Measurements from ENCODE around the gene MAPKAP1.

The MAPKAP1 gene

DNA sequence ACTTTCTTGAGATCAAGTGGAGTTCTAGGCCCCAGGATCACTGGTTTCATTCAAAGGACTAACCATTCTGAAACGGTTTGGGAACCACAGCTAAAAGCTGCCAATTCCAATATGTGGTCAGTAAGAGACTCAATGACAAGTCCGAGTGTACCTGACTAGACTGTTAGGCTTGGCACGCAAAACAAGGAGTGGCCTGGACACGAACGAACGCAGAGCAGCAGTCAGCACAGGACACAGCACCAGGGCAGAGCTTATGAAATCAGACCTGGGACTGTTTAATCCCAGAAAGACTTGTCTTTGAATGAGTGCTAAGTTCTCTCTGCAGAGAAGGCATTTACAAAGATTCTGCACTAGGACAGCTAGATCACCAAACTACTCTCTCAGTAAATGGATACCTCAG lies 231.6 kb downstream of the MAPKAP1 start:
- DNase-seq, result no peak

GRCh38 chr9:125472926-125473701 lies 233.9 kb downstream of the MAPKAP1 start:
- DNase-seq, result no peak

DNA sequence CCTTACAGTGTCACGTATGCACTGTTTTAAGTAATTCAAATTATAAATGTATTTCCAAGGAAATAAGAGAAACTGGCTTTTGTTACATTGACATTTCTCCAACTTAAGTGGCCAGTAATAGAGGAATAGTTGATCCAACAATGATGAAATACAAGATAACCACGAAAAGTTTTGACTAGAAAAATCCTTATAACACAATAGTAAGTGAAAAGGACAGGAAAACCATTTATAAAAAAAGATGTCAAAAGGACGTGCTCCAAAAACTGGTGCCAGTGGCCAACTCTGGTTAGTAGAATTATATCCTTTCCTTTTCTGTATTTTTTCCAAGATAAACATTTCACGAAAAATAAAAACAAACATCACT lies 234.5 kb downstream of the MAPKAP1 start:
- no peak for DNase-seq

DNA sequence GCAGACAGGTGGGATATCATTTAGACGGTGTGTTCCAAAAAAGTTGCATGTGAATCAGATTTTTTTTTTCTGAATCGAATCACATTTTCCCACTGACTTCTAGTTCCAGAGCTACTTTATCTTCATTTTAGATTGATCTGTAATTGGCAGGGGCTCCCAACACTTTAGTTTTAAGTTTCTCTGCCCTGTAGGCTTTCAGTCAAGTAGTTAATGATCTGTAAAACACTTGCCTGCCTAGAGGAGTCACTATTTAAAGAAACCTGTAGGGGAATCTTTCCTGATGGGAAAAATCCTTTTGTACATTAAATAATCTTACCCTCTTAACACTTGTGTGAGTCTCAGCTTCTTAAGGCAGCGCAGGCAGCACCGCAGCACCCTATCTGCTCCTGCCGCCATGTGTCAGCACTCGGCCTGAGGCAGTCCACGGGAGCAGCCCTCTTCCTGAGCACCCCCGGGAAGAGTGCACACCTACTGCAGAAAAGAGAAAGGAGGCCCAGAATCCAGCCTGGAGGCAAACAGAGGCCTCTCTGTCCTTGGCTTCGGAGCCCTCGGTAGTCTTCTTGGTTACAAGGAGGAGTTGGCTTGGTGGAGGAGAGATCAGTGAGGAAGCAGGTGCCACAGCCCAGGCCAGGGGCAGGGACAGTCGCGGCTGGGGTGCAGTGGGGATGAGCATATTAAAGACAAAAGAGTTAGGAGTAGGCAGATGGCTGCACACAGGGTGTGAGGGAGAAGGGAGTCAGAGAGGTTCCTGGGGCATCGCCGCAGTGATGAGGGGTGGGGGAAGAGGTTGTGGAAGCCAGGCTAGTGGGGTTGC lies 236.0 kb downstream of the MAPKAP1 start:
- DNase-seq, result no peak

DNA sequence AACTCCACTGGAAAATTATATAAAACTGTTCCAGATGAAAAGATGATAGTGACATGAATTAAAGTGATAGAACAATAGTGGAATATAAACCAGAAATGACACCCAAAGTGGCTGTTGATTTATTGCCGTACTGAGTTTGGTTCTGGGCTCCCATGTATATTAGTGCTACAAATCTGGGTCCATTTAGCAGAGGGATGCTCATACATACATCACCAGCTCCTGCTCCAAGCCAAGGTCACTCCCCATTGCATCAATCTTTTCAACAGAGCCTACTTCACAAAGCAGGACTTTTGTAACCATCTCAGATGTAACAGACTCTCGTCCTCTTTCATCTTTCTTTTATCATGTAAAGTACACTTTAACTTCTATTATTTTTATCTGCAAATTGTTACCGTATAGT lies 236.8 kb downstream of the MAPKAP1 start:
- DNase-seq, result no peak

GRCh38 chr9:125468646-125469045 lies 238.4 kb downstream of the MAPKAP1 start:
- DNase-seq, result no peak

- DNase-seq, result no peak
Observed at GRCh38 chr9:125467116-125467740, 239.8 kb downstream of the MAPKAP1 start.

DNA sequence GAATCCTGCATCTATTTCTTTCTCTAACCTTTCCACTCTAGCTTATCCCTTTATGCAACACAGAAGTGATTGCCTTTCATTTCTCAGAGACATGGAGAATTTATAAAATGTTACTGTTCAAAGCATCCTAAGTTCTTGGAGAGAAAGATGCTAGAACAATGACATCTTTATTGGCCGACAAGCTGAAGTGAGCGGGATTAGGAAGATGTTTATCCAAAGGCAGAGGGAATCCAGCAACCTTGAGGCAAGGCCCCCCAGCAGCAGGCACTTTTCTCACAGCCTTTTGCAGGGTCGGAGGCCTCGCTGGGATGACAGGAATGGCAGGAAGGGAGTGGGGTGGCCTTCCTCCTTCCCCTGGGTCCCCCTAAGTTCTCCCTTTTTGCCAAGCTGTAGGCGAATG lies 240.6 kb downstream of the MAPKAP1 start:
- DNase-seq, result no peak

DNA sequence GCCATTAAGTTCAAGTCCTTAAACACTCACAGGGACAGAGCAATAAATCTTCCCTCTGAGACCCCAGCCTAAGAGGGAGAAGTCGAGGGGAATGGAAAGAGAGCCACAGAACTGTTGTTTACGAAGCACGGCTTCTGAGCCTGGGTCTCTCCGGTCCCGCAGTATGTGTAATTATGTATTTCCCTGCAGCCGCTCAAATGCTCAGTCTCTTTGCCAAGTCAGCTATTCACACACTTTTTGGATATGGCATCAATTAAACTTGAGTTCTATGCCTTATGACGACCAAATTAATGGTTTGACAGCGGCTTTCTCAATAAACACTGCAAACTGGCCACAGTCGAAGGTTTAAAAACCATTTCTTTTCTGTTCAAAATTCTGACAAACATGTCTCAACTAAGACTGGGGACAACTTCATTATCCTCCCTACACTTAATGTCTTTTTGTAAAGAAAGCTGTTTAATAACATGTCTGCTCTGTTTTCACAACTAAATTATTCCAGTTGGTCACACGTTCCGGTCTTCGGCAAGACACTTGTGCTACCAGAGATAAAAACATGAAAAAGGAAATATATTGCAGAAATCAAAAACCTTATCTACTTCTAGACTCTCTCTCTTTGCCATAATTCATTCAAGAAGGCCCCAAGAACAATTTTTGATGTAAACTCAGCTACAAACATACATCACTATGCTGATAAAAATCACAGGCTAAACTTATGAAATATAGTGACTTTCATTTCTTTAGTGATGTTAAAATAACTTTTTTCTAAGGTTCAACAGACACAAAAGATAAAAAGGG lies 242.2 kb downstream of the MAPKAP1 start:
- DNase-seq, result no peak

GRCh38 chr9:125463926-125464325 lies 243.1 kb downstream of the MAPKAP1 start:
- DNase-seq, result no peak

DNA sequence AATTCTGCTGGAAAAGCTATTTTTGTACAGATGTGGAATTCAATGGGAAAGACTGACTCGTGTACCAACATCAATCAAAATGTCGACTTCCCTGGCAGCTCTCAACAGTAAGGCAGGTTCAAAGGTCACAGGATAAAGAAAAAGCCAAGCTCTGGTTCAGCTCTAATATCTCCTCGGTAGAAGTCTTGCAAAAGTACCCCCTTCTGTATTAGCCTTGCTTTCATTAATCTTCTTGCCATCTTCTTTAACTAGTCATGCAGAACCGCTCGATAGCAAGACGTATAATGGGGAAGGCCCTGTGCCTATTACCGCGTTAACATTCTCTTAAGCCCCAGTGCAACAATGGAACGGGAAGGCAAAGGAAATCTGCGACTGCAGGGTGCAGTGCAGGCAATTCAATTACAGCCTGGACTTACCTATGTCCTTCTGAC lies 244.1 kb downstream of the MAPKAP1 start:
- no peak for DNase-seq

GRCh38 chr9:125461636-125462190 lies 245.3 kb downstream of the MAPKAP1 start:
- DNase-seq, result no peak

DNA sequence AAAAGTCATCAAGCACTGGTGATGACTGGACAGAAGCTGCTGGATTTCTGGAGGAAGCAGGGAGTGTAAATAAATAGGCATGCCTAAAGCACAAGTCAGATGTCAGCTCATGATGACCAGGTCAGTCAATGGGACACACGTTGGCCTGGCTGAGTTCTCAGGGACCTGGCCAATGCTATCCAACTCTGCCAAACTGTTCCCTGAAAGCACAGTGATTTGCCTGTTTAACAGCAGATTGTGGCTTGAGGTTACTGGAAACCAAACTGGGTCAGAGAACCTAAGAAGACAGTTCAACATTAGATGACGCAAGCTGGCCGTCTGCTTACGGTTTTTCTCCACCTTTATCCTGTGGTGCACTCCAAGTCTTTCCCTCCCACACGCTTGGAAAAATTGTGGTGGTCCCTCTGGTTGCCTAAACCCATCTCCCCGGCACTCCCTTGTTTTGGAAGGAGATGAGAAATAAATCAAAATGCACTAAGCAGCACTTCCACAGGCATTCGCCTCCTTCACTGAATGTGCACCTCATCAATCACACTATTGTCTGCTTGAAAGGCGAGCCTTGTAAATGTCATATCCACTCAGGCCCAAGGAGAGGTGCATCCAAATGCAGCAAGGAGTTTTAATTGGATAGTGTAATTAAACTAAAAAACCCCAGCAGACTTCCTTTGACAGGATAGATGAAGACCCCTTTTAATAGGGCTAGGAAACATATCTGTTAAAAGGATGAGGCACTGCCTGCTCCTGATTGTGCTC lies 245.9 kb downstream of the MAPKAP1 start:
- DNase-seq, result no peak

DNA sequence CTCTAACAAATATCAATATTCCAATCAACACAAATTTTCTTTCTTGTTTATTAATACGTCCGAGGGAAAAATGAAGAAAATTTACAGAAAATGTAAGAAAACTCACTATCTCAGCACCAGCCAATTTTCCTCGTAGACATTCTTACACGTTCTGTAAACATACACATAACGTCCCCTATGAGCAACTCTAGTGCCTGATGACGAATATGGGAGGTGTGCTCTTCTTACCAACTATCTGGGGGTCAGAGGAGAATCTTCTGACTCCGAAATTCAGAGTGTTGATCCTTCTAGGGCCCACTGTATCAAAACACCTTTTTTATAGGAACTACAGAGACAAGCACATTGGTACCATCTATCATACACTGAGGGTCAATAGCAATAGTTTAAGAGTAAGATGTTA lies 246.7 kb downstream of the MAPKAP1 start:
- no peak for DNase-seq

DNA sequence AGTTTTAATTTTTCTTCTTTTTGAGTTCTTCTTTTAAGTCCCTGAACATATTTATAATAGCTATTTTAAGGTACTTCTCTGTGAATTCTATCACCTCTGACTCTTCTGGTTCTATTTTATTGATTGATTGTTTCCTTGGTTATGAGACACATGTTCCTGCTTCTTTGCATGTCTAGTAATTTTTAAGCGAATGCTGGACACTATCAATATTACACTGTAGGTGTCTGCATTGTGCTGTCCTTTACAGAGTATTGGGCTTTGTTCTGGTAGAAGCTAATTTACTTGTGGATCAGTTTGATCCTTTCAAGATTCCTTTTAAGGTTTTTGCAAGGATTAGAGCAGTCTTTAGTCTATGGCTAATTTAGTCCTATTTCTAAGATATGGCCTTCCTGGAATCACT lies 249.7 kb downstream of the MAPKAP1 start:
- no peak for DNase-seq

GRCh38 chr9:125455876-125456275 lies 251.1 kb downstream of the MAPKAP1 start:
- no peak for DNase-seq

DNA sequence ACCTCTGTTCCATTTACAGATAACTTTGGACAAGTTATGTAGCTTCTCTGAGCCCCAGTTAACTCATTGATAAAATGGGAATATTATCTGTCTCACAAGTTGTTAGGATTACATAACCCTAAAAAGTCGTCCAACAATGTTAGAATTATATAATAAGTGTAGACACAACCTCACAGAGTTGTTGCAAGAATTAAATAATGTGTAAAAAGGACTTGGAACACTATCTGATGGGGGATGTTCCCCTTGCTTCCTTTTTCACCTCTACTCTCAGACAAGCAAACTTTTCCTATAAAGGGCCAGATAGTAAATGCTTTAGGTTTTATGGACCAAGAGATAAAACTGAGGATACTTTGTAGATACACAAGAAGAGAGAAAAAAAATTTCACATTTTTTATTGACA lies 251.9 kb downstream of the MAPKAP1 start:
- DNase-seq, result no peak

GRCh38 chr9:125447202-125447802 lies 259.7 kb downstream of the MAPKAP1 start:
- DNase-seq, result no peak

DNA sequence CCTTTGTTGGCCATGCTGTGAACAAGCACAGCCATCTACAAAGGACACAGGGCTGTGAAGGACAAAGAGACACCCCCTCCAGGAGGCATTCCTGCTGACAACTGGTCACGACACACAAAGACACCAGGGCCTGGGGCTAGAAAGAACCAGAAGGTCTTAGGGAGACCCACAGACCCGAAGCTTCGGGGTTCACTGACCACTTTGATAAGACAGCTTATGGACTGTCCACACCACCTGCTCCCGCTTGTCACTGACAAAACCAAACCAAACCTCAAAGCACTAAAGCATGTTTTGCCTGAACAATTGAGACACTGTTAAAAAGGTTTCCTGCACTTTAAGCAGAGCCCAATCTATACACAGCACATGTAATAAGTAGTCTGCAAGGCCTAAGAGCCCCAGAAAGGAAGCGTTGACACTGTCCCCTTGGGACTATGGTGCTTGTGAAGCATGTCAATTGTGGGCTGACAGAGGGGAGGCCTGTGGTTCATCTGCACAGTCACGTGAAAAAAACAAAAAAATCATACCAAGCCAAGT lies 260.4 kb downstream of the MAPKAP1 start:
- DNase-seq, result no peak

- no peak for DNase-seq
Observed at GRCh38 chr9:125444956-125445506, 262.0 kb downstream of the MAPKAP1 start.

DNA sequence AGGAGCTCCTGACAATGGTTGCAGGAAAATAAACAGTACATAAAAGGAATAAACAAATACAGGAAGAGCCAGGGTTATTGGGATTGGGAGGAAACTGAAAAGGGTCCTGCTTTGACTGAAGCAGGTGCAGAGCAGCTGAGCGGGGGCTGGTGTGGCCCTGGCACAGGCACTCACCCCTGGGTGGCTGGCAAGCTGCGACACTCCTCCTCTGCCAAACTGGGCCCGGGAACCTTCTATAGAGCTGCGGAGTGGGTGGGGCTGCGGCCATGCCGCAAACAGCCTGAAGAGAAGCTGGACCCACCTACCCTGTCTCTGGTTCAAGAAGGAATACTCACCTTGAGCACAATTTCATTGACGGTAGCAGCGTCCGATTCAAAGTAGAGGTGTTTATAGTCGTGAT lies 262.8 kb downstream of the MAPKAP1 start:
- DNase-seq, result no peak
